IPS DF 4.7 (cell line): ENCODE measurements around the gene CRISP3.
A peak's percentile ranks its signal among the peaks of the same experiment; 100 is the strongest.
"Not testable (repeated sequence)": the region's sequence is repeated elsewhere in the genome, so short reads cannot be mapped to it uniquely, and the experiment has no call there.

Experiments used
- DNase-seq: peaks from one replicate; pipeline ENCODE4 v3.0.0-alpha.2; 2013; ENCODE audit warnings: low spot score; ENCODE audit errors: extremely low read depth

Gene CRISP3, protein sequence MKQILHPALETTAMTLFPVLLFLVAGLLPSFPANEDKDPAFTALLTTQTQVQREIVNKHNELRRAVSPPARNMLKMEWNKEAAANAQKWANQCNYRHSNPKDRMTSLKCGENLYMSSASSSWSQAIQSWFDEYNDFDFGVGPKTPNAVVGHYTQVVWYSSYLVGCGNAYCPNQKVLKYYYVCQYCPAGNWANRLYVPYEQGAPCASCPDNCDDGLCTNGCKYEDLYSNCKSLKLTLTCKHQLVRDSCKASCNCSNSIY

DNA sequence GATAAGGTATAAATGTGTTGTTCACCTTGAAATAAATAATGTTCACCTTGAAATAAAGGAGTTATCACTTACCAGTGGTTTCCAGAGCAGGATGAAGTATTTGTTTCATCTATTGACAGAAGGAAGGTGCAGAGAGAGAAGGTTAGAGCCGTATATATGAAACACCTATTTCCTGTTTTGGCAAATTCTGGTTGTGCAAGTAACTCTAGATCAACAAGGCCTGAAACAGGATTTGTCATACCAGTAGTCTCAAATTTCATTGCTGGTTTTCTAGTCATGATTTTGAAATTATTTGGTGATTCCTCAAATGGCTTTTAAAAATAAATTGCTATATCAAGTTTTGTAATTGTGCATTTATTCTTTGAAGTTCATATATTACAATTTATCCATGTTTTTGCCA is at the start of gene CRISP3:
Gene CRISP3 (minus strand): TSS at position 130 of the 400 bp plus-strand sequence. CDS start 21 bp downstream, at position 109.
- no peak for DNase-seq

DNA sequence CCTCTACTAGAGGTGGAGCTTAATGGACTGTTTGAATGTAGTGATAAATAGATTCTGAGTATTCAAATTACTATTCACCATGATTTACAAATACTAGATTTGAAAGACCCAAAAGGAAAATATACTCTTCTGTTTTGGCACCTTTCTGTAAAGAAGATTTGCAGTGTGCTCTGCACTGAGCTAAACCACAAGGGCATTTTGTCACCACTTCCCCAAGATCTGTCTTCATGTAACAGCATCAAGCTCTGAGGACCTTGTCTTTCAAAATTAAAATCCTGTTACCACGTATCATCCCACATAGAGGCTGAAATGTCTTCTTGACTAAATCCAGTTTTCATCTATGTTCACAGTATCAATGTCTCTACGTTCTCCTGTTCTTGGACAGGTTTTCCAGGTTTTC is 46.2 kb upstream of the CRISP3 start:
- DNase-seq: no peak

DNA sequence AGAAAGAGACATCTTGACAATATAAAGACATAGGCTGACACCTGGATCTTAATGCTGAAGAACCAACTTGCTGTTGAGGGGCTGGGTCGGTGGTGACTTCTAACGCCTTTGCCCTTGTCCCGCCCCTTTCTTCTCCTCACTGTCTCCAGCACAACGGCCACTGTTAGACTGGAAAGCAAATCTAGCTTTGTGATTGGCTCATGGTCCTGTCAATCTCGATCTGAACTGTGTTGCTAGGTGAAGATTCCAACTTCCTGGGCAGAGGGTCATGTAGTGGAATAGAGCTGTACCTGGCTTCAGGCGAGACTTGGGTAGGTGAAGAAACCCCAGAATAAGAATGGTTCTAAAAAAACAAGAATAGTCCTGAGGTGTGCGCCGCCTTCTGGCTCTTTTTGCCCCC is 43.0 kb upstream of the CRISP3 start, which contains the start of gene PGK2:
Gene PGK2 (minus strand): TSS at position 110 of the 400 bp plus-strand sequence. CDS start 98 bp downstream, at position 12.
- peak; percentile 98 for DNase-seq

DNA sequence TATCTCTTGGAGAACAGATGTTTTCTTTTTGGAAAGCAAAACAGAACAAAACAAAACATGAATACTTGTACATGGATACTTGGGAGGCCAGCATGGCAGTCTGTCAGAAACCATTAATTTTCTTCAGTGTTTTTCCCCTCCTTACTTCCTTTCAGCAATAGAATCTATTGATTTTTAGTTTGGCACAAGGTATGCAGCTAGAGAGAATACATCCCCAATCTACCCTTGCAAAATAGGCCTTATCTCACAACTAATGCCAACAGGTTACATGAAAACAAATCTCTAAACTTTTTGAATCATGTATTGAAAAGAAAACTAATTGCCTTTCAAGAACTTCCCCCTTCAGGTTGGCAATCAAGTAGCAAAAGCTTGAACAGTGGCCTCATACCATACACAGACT is 40.1 kb upstream of the CRISP3 start:
- DNase-seq: no peak

DNA sequence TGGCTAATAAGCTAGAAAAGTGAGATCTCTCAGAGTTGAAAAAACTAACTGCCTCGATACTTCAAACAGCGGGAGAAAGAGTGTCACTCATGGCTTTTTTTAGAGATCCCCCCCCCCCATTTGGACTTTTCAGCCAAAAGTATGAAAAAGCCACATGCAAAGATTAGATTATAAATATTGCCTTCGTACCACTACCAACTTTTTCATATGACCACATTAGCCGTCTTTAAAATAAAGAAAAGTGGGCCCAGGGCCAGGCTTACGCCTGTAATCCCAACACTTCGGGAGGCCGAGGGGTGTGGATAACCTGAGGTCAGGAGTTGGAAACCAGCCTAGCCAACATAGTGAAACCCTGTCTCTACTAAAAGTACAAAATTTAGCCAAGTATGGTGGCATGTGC is 38.5 kb upstream of the CRISP3 start:
- no peak for DNase-seq

DNA sequence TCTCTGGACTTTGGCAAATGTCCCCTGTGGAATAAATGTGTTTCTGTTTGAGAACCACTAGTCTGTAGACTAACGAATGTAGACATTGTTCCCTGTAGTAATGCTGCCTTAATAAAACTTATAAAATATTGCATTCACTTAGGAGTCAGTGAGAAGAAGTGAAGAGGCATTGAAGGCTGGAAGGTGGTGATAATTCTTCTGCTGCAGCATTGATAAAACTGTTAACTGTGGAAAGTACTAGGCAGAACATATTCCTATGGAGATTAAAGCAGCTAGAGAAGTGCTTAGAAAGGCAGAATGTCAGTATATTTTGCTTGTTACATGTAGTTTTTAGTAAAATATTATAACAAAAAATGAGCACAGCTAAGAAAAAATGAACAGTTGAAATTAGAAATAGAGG is 38.1 kb upstream of the CRISP3 start:
- no peak for DNase-seq

DNA sequence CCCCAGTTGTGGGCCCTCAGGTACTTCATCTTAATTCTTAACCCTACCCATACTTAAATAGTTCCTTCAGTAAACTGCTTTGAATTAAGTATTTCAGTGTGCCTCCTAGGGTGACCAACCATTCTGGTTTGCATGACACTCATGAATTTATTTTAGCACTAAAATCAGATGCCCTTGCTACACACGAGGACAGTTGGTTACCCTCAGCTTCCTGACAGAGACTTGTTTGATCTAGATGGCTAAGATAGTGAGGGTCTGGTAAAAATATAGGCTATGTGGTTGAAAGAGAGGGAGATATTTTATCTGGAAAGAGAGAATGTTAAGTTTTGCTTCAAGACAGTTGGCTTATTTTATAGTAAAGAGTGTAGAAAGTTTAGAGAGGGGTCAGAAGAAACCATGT is 32.3 kb upstream of the CRISP3 start:
- DNase-seq: no peak

DNA sequence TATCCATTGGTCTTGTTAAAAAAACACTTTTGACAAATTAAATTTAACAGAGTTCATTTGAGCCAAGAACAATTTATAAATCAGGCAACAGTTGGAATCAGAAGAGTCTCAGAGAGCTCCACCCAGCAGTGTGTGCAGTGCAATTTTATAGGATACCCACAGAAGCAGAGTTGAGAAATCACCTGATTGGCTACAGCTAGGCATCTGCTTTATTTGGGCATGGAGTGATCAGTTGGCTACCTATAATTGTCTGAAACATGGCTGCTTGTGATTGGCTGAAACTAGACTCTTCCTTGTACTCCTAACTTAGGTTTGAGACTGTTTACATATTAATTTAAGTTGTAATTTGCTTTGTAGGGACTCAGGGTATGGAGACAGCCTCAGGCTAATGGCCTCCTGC is 30.9 kb upstream of the CRISP3 start:
- DNase-seq: no peak

DNA sequence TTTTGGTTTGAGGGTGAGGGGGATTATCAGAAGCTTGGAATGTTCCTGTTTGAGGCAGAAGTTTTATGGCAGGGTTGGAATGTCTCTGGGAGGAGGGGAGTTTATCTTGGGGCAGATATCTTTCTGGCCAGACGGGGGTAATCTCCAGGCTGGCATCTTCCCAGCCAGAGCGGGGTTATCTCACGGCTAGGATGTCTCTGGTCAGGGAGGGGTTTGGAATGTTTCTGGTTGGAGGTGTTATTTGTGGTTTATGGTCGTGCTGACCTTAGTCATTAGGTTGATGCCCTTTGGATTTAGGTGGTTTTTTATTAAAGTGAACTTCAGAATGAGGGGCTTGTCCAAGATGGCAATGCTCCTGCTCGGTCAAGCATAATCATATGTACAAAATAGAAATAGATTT is 28.1 kb upstream of the CRISP3 start:
- no peak for DNase-seq

DNA sequence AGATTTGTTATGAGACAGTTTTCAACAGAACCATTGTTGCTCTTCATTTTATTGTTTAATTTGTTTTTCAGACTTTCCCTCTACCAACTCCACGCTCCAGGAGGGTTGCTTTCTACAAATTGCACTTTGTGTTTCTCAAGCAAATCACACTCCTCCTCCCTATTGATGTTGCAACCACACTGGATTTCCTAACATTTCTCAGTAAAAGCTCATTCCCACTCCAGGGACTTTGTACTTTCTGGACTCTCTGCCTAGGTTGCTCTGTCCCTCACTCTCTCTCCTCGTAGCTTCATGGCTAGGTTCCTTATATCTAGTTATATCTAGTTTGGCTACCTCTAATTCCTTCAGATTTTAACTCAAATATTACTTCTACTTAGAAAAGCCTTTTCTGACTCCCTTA is 22.6 kb upstream of the CRISP3 start:
- no peak for DNase-seq

DNA sequence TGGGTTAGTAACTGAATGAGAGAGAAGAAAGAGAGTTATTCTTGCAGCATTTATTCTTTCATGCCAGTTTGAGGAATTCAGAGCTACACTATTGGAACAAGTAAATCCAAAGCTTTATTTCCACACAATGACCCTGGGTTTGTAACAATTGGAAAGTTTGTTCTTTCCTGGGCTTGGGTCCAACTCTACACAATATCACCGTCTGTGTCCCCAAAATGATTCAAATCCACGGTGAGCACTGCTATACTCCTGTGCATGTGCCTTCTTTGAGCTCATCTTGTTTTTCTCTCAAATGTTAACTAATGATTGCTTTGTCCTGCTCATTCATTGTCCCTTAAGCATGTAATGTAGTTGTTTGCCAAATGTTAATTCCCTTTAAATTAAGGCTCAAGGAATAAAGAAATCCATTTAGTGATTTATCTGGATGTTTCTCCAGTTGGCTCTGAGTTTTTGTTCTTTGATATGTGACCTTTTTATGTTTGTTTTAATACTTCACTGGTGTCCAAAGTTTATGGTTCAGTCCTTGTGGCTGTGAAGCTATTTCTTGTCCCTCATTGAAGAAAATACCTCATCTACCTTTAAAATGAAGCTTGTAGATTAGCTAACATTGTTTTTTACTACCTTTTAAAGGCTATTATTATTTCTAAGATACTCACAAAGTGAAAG is 20.5 kb upstream of the CRISP3 start:
- no peak for DNase-seq

DNA sequence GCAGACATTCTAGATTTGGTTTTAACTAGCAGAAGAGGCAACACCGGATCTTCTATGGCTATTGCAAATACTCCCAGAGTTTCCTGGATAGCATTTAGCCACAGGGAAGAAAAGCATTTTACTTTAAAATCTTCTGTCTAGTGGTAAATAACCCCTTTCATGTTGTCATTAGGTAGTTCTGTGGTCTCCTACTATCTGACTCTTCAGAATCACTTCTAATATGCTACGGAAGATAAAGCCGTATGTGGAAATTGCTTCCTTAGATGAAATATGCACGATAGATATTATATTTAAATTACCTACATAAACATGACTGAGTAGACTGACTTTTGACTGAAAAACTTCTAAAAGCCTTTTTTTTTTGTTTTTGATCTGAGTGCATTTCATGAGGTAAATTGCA is 759 bp downstream of the CRISP3 start:
- DNase-seq: no peak

DNA sequence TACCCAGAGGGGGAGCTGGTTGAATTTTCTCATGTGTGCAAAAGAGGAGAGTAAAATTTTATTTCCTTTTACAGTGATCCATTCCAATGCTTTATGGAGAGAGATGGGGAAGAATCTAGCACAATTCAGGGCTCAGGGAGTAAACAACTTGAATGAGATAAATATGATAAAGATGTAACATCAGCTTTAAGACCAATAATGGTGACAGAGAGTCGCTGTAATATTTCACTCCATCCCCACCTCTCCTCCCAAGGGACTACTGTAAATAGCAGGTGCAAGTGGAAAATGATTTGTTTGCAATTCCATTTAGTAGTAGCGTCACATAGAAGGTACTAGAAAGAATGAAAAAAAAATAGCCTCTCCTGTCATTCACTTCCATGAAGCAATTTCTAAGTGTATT is 4.8 kb downstream of the CRISP3 start:
- no peak for DNase-seq

DNA sequence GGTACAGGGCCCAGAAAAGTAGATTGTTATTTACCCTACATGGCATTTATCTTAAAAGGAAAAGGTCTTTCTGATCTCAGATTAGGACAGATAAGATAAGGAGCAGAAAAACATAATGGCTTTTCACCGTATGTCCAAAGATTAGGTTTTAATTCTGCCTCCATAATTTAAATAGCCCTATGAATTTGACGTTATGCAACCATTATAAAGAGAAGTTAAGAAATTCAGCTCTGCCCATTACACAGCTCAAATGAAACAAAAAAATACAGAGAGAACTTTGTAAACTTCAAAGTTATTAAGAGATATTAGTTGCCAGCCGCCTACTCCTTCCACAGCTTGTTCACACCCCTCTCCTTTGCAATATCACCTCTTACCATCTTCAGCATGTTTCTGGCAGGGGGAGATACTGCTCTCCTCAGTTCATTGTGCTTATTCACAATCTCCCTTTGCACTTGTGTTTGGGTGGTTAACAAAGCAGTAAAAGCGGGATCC is 8.1 kb downstream of the CRISP3 start:
- DNase-seq: no peak

DNA sequence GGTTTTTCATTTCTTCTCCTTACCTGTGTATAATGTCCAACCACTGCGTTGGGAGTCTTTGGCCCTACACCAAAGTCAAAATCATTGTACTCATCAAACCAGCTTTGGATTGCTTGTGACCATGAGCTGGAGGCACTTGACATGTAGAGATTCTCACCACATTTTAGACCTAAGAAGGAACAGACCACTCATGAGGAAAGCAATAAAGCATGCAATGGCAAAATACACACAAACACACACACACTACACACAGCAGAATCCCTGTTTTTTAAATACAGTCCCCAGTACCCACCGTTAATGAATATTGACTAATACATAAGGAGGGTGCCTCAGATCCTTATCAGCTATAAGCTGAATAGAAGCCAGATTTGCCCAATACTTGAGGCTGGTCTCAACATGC is 10.5 kb downstream of the CRISP3 start:
- DNase-seq: no peak

DNA sequence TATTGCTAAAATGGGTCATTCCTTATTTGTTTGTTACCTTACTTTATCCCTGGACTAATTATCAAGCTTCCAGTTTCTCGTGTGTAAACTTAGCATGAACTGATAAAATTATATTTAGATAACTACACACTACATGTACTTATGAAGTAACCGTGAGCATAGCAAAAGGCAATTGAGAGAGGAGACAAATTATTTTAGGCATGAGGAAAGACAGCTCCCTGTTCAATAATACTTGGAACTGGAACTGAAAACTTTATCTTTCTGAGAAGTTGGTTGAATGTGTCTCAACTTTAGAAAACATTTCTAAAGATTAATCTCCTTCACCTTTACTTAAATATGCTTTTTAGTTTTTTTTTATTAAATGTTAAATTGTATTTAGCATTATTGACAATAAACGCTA is 11.4 kb downstream of the CRISP3 start:
- DNase-seq: no peak

DNA sequence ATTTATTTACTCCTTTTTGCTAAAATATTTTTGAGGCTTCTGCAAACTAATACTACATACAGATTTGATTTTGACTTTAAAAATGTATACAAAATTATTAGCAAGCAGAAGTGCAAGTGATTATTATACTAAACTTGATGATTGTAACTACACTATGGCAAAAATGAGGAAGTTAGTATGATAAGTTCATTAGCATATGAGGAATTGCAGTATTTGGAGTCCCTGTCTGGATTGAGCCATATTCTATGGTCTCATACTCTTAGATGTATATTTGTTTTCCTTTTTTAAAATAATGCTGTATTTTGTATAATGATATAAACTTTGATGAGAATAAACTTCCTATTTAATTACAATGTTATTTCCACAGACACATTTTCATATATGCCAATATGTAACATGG is 13.9 kb downstream of the CRISP3 start:
- DNase-seq: no peak

DNA sequence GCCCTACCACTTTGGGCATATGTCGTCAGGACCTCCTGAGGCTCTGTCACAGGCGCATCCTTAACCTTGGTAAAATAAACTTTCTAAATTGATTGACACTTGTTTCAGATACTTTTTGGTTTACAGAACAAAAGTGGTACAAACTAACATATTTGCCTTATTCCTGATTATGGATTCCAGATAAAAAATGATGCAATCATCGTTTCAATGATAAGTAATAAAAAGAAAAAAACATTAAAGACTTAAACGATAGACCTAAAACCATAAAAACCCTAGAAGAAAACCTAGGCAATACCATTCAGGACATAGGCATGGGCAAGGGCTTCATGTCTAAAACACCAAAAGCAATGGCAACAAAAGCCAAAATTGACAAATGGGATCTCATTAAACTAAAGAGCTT is 20.3 kb downstream of the CRISP3 start:
- not testable (repeated sequence) for DNase-seq

DNA sequence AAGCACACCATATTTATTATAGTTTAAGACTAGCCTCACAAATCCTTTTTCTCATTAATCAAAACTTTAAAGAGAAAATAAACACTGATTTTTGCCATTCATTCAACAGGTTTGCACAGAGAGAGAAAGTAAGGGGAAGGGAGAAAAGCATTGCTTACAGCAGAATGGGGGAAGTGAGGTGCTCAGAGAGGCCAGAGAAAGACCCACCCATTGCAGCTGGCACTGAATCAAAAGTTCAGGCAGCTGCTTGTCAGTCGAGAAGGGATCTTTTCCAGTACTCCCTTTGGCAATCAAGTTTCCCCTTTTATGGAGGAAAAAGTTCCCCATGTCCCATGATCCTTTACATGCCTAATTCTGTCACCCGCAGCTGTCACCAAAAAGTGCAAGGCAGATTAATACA is 22.9 kb downstream of the CRISP3 start:
- no peak for DNase-seq

DNA sequence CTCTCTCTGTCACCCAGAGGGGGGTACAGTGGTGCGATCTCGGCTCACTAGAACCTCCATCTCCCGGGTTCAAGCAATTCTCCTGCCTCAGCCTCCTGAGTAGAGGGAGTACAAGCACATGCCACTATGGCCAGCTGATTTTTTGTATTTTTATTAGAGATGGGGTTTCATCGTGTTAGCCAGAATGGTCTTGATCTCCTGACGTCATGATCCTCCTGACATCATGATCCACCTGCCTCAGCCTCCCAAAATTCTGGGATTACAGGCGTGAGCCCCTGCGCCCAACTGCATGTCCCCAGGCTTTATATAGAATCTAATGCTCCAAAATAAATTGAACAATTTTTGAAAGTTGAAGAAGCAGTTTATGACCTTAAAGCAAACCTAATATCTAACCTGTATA is 23.8 kb downstream of the CRISP3 start:
- no peak for DNase-seq

DNA sequence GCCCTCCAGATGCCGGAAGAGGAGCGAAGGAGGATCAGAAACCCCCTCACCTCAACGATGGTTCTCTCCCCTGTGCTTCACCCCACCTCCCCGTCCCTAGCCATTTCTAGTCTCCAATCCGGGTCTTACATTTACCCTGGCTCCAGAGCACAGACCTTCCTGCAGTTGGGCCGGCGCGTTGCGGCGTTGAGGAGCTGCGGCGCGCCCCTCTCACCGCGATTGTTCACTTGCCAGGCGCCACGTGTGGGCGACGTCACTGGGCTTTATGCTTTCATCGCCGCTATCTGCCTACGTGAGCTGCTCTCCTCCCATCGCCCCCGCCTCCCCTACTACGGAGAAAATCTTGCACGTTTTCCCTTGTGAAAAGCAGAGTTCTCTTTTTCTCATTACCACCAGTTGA is 30.8 kb downstream of the CRISP3 start, which contains the start of gene CRISP2:
Gene CRISP2 (minus strand): TSS at position 198 of the 400 bp plus-strand sequence. CDS start 4,347 bp downstream, outside the sequence.
- DNase-seq: no peak

DNA sequence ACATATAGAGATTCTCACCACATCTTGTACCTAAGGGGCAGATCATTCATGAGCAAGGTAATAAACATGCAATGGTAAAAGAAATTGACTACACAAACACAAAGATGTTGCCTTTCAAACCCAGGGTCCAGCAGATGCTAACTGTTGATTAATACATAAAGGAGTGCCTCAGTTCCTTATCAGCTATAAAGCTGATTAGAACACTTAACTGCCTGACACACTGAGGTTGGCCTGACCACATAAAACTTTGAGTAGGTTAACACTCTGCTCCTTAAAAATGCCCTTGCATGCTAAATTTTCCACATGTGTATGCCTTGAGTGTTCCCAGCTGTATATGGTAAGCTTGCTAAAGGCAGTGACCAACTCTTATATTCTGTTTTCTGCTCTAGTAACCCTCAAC is 45.7 kb downstream of the CRISP3 start:
- DNase-seq: no peak

DNA sequence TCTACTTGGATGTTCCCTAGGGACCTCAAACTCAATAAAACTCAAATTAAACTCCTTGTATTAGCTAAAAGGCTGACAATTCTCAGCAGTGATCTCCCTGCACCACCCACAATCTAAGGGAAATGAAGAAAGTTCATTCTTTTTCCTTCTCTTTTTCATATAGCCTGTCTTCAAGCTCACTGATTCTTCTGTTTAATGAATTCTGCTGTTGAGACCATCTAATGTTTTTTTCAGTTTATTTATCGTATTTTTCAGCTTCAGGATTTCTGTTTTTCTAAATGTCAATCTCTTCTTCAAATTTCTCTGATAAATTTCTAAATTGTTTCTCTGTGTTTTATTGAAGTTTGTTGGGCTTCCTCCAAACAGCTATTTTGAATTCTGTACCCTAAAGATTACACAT is 50.7 kb downstream of the CRISP3 start:
- DNase-seq: no peak
